H9 (cell line): ENCODE measurements around the gene SETBP1. TPM values are rescaled to one million over a fixed set of nuclear protein-coding genes. Genes with fewer than 3 reads are reported as not detected.

Source experiments
- DNase-seq: peaks from one replicate; pipeline ENCODE4 v3.0.0-alpha.2; 2017
- H2AFZ ChIP-seq: one replicate; pipeline ENCODE4 v1.6.1; 2013; ENCODE audit warnings: mild to moderate bottlenecking, low read length, control low read depth, moderate library complexity
- H2AK5ac ChIP-seq: 2 replicates; pipeline ENCODE4 v1.6.1; 2013; ENCODE audit warnings: low read length, control low read depth, mixed read lengths; ENCODE audit not compliant: insufficient read length
- H2BK120ac ChIP-seq: one replicate; pipeline ENCODE4 v1.6.1; 2013; ENCODE audit warnings: low read depth, mild to moderate bottlenecking, low read length, control low read depth, inconsistent platforms; ENCODE audit not compliant: poor library complexity, severe bottlenecking
- H2BK12ac ChIP-seq: 2 replicates; pipeline ENCODE4 v1.6.1; 2013; ENCODE audit warnings: low read length, control low read depth, mixed read lengths, low read depth; ENCODE audit not compliant: insufficient read length
- H2BK15ac ChIP-seq: 2 replicates; pipeline ENCODE4 v1.6.1; 2013; ENCODE audit warnings: low read depth, low read length, control low read depth
- H2BK20ac ChIP-seq: one replicate; pipeline ENCODE4 v1.6.1; 2013; ENCODE audit warnings: low read depth, mild to moderate bottlenecking, low read length, control low read depth, inconsistent platforms; ENCODE audit not compliant: poor library complexity, severe bottlenecking
- H2BK5ac ChIP-seq: 2 replicates; pipeline ENCODE4 v1.6.1; 2013; ENCODE audit warnings: low read length, control low read depth, mixed read lengths; ENCODE audit not compliant: insufficient read length
- H3K14ac ChIP-seq: 2 replicates; pipeline ENCODE4 v1.6.1; 2013; ENCODE audit warnings: low read length, control low read depth; ENCODE audit not compliant: insufficient read depth
- H3K18ac ChIP-seq: 2 replicates; pipeline ENCODE4 v1.6.1; 2013; ENCODE audit warnings: low read depth, mild to moderate bottlenecking, mixed read lengths, low read length, control low read depth; ENCODE audit not compliant: insufficient read length
- H3K23ac ChIP-seq: 2 replicates; pipeline ENCODE4 v1.6.1; 2013; ENCODE audit warnings: low read length, control low read depth, mixed read lengths, low read depth; ENCODE audit not compliant: insufficient read length
- H3K23me2 ChIP-seq: 2 replicates; pipeline ENCODE4 v1.6.1; 2013; ENCODE audit warnings: low read depth, mild to moderate bottlenecking, mixed read lengths, low read length, control low read depth; ENCODE audit not compliant: insufficient read length, poor library complexity, severe bottlenecking
- H3K27ac ChIP-seq: 2 replicates; pipeline ENCODE4 v1.5.1; 2013; ENCODE audit warnings: low read length, control low read depth, mixed read lengths, low read depth; ENCODE audit not compliant: insufficient read length
- H3K27me3 ChIP-seq: 2 replicates; pipeline ENCODE4 v1.6.1; 2013; ENCODE audit warnings: low read length, control low read depth, inconsistent platforms; ENCODE audit not compliant: insufficient read depth
- H3K4ac ChIP-seq: 2 replicates; pipeline ENCODE4 v1.6.1; 2013; ENCODE audit warnings: low read depth, mild to moderate bottlenecking, control low read depth, inconsistent platforms, low read length, moderate library complexity
- H3K4me1 ChIP-seq: 2 replicates; pipeline ENCODE4 v1.6.1; 2013; ENCODE audit warnings: low read length, control low read depth, inconsistent platforms; ENCODE audit not compliant: insufficient read depth
- H3K4me2 ChIP-seq: 2 replicates; pipeline ENCODE4 v1.6.1; 2013; ENCODE audit warnings: low read length, control low read depth, mixed read lengths; ENCODE audit not compliant: insufficient read length, insufficient read depth
- H3K56ac ChIP-seq: 2 replicates; pipeline ENCODE4 v1.6.1; 2013; ENCODE audit warnings: low read depth, mild to moderate bottlenecking, mixed read lengths, low read length, control low read depth; ENCODE audit not compliant: insufficient read length
- H3K79me1 ChIP-seq: 2 replicates; pipeline ENCODE4 v1.6.1; 2013; ENCODE audit warnings: low read depth, mild to moderate bottlenecking, moderate library complexity, low read length, control low read depth, inconsistent platforms; ENCODE audit not compliant: insufficient read depth, poor library complexity, severe bottlenecking
- H3K79me2 ChIP-seq: 2 replicates; pipeline ENCODE4 v1.6.1; 2013; ENCODE audit warnings: low read length, control low read depth, inconsistent platforms; ENCODE audit not compliant: insufficient read depth
- H3K9ac ChIP-seq: 2 replicates; pipeline ENCODE4 v1.6.1; 2013; ENCODE audit warnings: low read length, control low read depth, mixed read lengths; ENCODE audit not compliant: insufficient read length; ENCODE audit errors: extremely low read depth
- H3K9me3 ChIP-seq: one replicate; pipeline ENCODE4 v1.6.1; 2013; ENCODE audit warnings: low read depth, low read length, inconsistent platforms; ENCODE audit not compliant: control insufficient read depth
- H3T11ph ChIP-seq: one replicate; pipeline ENCODE4 v1.6.1; 2013; ENCODE audit warnings: mild to moderate bottlenecking, low read length, control low read depth, inconsistent platforms
- H4K20me1 ChIP-seq: one replicate; pipeline ENCODE4 v1.6.1; 2013; ENCODE audit not compliant: control insufficient read depth, insufficient read length, insufficient read depth
- H4K5ac ChIP-seq: 2 replicates; pipeline ENCODE4 v1.6.1; 2013; ENCODE audit warnings: low read depth, mild to moderate bottlenecking, mixed read lengths, low read length, control low read depth; ENCODE audit not compliant: insufficient read length
- H4K8ac ChIP-seq: replicated peaks from 2 replicates; pipeline ENCODE4 v1.6.1; 2013; ENCODE audit warnings: low read length, control low read depth, mixed read lengths, low read depth; ENCODE audit not compliant: insufficient read length
- H4K91ac ChIP-seq: 2 replicates; pipeline ENCODE4 v1.6.1; 2013; ENCODE audit warnings: low read depth, mild to moderate bottlenecking, moderate library complexity, mixed read lengths, low read length, control low read depth; ENCODE audit not compliant: insufficient read length
- H3K27ac Mint-ChIP-seq, 3 experiments: 2 replicates in 2 of 3; 3 replicates in 1 of 3; pipeline ENCODE4 v1.8.0; 2020 to 2021; ENCODE audit warnings: mixed read lengths in 3 of 3, mild to moderate bottlenecking in 1 of 3, moderate library complexity in 1 of 3
- H3K27me3 Mint-ChIP-seq: 2 replicates; pipeline ENCODE4 v1.8.0; 2021; ENCODE audit warnings: low read depth, mild to moderate bottlenecking, moderate library complexity, mixed read lengths
- H3K36me3 Mint-ChIP-seq, 3 experiments: 2 replicates in 2 of 3; 3 replicates in 1 of 3; pipeline ENCODE4 v1.8.0; 2020 to 2021; ENCODE audit warnings: low read depth in 3 of 3, mixed read lengths in 3 of 3; ENCODE audit not compliant: insufficient read depth in 1 of 3
- H3K4me1 Mint-ChIP-seq, 2 experiments: 2 replicates each; pipeline ENCODE4 v1.8.0; 2020; ENCODE audit warnings: mixed read lengths in 2 of 2
- H3K4me3 Mint-ChIP-seq, 2 experiments: 2 replicates in 1 of 2; 3 replicates in 1 of 2; pipeline ENCODE4 v1.8.0; 2020 to 2021; ENCODE audit warnings: mild to moderate bottlenecking in 2 of 2, mixed read lengths in 2 of 2, moderate library complexity in 1 of 2
- H3K9me3 Mint-ChIP-seq, 2 experiments: 2 replicates in 1 of 2; 3 replicates in 1 of 2; pipeline ENCODE4 v1.8.0; 2020; ENCODE audit warnings: mild to moderate bottlenecking in 2 of 2, mixed read lengths in 2 of 2, moderate library complexity in 1 of 2
- WGBS: extraction: QIAGEN DNeasy Blood & Tissue Kit; methylation state at CpG from one replicate; pipeline ENCODE4 v1.1.7; 2013; ENCODE audit warnings: missing lambda C conversion rate, low lambda C conversion rate, mixed read lengths; ENCODE audit not compliant: insufficient read length; ENCODE audit errors: extremely low coverage; 5-methylcytosine and 5-hydroxymethylcytosine counted together
- total RNA-seq: library from RNA; stranded (reverse); gene quantifications from 2 replicates; pipeline ENCODE4 v1.2.1, GENCODE V29; 2021
- TF ChIP-seq, protein P1 (sequence below): fragments of 200-600 bp; sonication (generic); conservative IDR thresholded peaks from 3 replicates; pipeline ENCODE4 v1.8.0; 2021; ENCODE audit warnings: antibody characterized with exemption, mild to moderate bottlenecking

Gene SETBP1
- total RNA-seq, 1 experiment from 2014 or later: 4.6 TPM

DNA sequence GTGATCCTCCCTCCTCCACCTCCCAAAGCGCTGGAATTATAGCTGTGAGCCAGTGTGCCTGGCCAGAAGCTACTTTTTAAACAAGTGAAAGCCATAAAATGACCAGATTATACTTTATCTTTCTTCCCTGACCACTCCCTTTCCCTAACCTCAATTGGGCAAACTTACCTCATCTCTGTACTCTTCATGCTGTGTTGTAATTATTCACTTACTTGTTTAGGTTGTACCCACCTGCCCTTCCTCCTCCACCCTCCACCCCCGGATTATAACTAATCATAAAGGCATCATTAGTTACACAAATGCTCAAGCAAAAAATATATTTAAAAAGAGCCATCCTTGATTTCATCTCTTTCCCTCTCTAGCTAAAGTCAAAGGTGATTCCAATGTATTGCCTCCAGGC is 279.9 kb downstream of the SETBP1 start:
- no peak overlapping the region for H2BK120ac ChIP-seq
- H3K36me3 Mint-ChIP-seq: no peaks in the 10 kb centered on the region
- H3K27me3 Mint-ChIP-seq: no peaks in the 10 kb centered on the region; the same call in 1 of the 2 replicates
- H3K23ac ChIP-seq: no peak overlapping the region
- H2BK15ac ChIP-seq: no peak overlapping the region
- H3K4me2 ChIP-seq: no peak overlapping the region
- DNase-seq: no peak
- no peak overlapping the region for H3T11ph ChIP-seq
- H4K91ac ChIP-seq: no peak overlapping the region
- no peaks in the 10 kb centered on the region; the same call in 1 of the 2 replicates for H3K4me1 ChIP-seq
- no peak overlapping the region for H3K14ac ChIP-seq
- no peaks in the 10 kb centered on the region for H3K4me1 Mint-ChIP-seq
- H3K4me3 Mint-ChIP-seq: no peak overlapping the region
- H3K4ac ChIP-seq: no peak overlapping the region
- H4K5ac ChIP-seq: no peak overlapping the region
- no peak overlapping the region; a peak in 2 of 7 replicates for H3K27ac Mint-ChIP-seq
- H3K27me3 ChIP-seq: no peaks in the 10 kb centered on the region
- no peak overlapping the region for H3K56ac ChIP-seq
- H3K27ac ChIP-seq: no peak overlapping the region
- H2BK12ac ChIP-seq: no peak overlapping the region
- H3K79me2 ChIP-seq: no peaks in the 10 kb centered on the region
- no peaks in the 10 kb centered on the region for H3K23me2 ChIP-seq
- H3K79me1 ChIP-seq: no peaks in the 10 kb centered on the region
- H2AFZ ChIP-seq: no peak overlapping the region
- TF ChIP-seq, protein P1, sequence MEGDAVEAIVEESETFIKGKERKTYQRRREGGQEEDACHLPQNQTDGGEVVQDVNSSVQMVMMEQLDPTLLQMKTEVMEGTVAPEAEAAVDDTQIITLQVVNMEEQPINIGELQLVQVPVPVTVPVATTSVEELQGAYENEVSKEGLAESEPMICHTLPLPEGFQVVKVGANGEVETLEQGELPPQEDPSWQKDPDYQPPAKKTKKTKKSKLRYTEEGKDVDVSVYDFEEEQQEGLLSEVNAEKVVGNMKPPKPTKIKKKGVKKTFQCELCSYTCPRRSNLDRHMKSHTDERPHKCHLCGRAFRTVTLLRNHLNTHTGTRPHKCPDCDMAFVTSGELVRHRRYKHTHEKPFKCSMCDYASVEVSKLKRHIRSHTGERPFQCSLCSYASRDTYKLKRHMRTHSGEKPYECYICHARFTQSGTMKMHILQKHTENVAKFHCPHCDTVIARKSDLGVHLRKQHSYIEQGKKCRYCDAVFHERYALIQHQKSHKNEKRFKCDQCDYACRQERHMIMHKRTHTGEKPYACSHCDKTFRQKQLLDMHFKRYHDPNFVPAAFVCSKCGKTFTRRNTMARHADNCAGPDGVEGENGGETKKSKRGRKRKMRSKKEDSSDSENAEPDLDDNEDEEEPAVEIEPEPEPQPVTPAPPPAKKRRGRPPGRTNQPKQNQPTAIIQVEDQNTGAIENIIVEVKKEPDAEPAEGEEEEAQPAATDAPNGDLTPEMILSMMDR: no peak
- H4K8ac ChIP-seq: no peak overlapping the region
- H4K20me1 ChIP-seq: no peaks in the 10 kb centered on the region
- H3K9me3 Mint-ChIP-seq: no peaks in the 10 kb centered on the region
- H3K18ac ChIP-seq: no peak overlapping the region
- no peaks in the 10 kb centered on the region for H3K9me3 ChIP-seq
- no peak overlapping the region for H2BK20ac ChIP-seq
- no CpG with 5 or more reads among the region's 2 CpGs for WGBS
- no peak overlapping the region for H2AK5ac ChIP-seq
- no peak overlapping the region for H3K9ac ChIP-seq
- no peak overlapping the region for H2BK5ac ChIP-seq
